GM19238 (cell line): ENCODE results near the gene AHCYL2.
"Not testable (repeated sequence)": the region's sequence is repeated elsewhere in the genome, so short reads cannot be mapped to it uniquely, and the experiment has no call there.

Experiments
- DNase-seq: peaks from one replicate; pipeline ENCODE4 v3.0.0; 2011; ENCODE audit warnings: low spot score; ENCODE audit not compliant: insufficient read length

Gene AHCYL2

DNA sequence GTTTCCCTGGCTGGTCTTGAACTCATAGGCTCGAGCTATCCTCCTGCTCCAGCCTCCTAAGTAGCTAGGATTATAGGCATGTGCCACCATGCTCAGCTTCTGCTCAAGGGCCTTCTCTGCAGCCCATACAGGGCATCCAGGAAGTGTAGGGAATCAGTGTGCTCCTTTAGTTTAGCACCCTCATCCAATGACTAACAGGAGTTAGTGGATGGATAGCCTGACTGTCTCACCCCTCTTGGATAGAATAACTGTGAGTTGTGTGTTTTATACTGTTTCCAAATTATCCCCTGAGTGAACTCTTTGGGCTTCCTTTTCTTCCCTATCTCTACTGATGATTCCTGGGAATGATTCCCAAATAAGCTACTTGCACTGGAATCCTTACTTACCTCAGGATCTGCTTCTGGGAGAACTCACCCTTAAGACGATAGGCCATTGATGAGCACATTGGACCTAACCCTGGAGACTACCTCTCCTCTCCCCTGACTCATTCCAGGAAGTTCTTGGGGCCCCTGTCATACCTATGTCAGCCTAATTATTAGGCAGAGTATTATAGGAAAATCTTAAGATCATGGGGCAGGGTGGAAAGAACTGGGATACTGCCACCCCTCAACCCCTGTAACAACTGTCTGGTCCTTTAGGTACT, 227.9 kb downstream of the AHCYL2 start:
- no peak for DNase-seq

DNA sequence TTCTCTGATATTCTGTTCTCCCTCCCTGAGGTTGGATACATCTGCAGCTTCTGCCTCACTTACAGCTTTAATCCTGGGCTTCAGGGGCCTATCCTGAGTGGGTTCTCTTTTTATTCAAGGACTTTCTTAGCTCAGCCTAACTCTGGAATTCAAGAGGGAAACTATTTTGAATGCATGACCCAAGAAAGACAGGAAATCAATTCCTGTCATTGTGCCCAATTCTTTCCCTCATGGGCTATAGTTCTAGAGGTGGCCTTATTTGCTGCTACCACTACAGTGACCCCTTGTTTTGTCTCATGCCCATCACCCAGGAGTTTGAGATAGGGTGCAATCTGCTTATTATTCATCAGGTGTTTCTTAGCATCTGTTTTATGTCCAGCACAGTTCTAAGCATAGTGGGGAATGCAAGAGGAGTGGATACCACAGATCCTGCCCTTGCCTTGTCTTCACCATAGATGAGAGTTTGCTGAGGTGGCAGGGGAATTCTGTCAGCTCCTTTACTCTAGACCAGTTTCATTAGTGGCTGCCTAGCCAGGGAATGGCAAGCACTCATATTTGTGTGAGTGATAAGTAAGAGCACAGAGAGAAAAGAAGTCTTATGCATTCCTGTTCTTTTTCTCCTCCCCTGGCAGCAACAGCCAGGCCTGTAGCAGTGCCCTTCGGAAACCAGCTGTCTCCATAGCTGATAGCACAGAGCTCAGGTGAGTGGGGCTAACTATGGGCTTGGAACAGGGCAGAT, 228.8 kb downstream of the AHCYL2 start:
- DNase-seq: no peak

DNA sequence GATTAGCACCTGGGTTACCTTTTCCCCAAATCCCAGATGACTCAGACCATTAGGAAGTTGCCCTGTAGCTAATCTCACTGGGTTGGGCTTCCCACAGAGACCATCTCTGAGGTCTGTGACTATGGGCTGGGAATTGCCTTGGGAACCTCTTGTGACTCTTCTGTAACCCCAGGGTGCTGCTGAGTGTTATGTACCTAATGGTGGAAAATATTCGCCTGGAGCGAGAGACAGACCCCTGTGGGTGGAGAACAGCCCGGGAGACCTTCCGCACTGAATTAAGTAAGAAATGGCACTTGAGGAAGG, 229.4 kb downstream of the AHCYL2 start:
- no peak for DNase-seq

DNA sequence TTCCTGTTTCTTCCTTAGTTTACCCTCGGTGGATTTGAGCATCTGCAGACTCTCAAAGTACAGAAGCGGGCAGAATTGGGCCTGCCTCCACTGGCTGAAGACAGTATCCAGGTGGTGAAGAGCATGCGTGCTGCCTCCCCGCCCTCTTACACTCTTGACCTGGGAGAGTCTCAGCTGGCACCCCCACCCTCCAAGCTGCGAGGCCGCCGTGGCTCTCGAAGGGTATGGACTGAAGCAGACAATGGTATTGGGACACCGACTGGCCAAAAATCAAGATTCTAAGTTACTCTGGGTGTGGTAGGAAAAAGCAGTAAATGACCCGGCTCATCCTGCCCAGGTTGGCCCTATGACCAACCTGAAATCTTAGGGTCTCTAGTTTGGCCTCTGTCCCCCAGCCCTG, 231.6 kb downstream of the AHCYL2 start:
- DNase-seq: no peak

DNA sequence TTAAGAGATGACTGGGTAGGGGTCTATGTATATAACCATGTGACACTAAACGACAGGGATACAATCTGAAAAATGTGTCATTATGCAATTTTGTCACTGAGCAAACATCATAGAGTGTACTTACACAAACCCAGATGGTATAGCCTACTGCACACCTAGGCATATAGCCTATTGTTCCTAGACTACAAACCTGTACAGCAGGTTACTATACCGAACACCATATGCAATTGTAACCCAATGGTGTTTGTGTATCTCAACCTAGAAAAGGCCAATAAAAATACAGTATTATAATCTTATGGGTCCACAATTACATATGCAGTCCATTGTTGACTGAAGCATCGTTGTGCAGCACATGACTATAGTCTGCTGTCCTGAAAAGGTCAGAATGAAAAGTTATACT, 232.3 kb downstream of the AHCYL2 start:
- no peak for DNase-seq

DNA sequence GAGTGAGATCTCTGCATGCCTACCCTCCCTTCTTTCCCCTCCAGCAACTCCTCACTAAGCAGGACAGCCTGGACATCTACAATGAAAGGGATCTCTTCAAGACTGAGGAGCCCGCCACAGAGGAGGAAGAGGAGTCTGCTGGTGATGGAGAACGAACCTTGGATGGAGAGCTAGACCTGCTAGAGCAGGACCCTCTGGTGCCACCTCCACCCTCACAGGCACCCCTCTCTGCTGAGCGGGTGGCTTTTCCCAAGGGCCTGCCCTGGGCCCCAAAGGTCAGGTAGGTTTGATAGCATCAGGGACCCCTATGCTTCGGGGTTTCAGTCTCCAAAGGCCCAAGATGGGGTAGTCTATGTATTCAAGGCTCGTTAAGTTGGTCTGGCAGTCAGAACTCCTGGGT, 233.3 kb downstream of the AHCYL2 start:
- DNase-seq: no peak

DNA sequence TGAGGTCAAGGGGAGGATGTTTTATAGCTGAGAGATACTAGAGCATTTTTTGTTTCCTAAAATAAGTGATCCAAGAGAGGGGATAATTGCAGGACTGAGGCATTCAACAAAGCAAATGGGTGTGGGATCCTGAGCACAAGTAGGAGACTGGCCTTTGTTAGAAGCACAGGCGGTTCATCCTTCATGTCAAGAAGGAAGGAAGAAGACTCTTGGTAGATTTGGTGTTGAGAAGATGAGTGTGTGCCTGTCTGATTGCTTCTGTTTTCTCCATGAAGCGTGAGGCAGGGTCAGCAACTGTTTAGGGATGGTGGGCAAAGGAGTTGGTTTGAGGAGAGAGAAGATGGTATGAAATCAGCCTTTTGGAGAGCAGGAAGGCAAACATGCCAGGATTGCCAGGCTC, 237.0 kb downstream of the AHCYL2 start:
- DNase-seq: no peak

DNA sequence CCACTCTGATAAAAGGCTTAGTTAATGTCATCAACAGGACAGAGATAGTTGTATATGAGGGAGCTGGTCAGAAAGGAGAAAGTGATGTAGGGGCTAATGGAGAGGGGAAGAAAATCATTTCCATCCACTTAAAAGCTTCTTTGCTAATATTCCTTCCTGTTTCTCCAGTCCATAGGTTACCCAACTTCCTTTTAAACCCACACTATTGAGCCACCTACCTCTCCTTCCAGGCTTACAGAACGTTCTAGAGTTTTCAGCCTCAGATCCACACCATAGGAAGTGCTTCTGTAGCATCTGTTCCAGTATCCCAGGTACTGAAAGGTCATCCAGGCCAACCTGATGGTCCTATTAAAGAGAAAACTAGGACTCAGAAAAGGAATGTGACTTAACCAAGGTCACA, 237.6 kb downstream of the AHCYL2 start:
- no peak for DNase-seq

DNA sequence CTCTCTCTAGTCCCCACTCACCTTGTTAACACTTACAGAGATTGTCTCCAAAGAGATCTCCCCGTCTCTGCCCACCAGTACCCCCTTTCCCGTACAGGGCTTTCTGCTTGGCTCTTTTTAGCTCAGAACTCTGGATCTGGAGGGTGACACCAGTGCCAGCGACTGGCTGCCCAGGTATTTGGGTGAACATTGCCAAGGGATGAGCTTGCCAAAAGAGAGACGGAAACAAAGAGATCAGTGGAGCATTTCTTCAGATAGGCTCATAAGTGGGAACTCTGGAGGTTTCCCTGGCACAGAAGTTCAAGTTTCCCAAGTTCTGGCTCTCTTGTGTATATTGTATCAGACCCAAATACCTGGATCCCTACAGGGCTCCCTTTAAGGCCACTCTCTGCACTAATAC, 239.4 kb downstream of the AHCYL2 start:
- DNase-seq: no peak

DNA sequence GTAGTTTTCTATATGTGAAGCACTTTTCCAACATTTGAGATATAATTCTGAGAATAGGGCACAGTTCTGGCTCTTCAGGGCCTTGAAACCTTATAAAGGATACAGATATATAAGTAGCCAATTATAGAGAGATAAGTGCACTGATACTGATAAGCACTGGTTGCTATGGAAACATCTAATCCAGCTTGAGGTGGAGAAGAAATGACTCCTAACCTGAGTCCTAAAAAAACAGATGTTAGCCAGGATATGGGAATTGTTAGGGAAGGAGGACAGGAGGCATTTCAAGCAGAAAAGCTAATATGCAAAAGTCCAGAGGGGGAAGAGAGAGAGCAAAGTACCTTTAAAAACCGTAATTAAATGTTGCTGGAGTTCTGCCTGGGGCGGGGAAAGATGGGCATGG, 240.2 kb downstream of the AHCYL2 start:
- no peak for DNase-seq

DNA sequence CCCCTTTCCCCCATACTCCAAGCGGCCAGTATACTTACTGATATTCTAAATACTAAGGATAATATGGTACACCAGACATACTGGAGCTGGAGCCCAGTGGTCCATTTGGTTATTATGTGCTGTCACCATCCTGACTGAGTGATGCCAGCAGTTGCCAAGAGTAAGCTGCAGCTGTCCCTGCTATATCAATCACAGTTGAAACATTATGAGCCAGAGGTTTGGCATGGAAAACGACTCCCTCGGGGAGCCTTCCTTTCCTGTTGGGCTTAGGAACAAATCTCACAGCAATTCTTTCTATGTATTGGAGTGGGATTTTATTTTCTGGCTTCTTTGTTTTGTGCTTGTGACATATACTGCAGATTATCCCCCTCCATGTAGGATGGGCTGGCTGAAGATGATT, 242.0 kb downstream of the AHCYL2 start:
- no peak for DNase-seq

DNA sequence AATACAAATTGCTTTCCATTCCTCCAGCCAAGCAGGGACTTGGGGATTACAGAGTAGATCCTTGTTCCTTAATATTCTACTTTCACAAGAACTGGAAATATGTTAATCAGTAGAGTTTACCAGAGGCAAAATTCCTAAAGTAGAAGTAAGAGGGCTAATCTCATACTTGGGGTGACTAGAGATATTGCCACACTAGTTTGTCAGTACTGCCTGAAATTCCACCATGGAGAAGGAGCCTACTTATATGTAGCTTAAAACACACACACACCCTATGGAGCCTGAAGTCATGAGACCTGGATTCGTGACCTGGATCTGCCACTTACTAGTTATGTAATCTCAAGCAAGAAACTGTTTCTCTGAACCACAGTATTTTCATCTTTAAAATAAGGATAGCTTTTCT, 243.3 kb downstream of the AHCYL2 start:
- no peak for DNase-seq

DNA sequence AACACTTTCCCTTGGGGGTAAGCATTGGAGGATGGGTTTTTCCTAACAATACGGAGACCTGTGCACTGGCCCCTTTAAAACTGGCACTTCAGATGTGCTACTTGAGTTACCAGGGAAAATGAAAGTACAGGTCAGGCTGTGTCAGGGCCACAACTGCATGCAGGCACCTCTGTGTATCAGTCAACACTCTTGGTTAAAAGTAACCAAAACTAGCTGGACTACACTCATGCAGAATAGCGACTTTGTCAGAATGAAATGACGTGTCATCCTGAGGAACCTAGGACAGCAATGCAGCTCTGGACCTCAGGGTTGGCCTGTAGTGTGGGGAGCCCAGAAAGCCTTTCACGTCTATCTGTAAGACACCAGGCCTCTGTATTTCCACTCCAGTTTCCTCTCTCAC, 243.7 kb downstream of the AHCYL2 start:
- peak; percentile 14 for DNase-seq

DNA sequence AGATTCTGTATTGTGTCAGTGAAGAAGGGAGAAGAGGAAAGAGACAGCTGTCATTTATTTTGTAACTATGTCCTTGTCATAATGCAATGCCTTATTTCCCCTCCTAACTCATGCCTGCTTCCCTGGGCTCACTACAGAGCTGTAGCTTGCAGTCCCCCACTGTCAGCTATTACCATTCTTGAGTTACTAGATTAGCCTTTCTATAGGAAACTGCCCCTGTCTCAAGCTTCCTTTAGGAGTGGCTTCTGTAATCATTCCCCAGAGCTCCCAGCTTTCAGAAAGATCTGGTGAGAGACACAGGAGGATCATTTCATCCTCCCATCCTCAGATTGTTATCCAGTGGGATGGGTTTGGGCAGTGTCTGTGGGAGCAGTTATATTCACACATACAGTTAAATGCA, 245.1 kb downstream of the AHCYL2 start:
- no peak for DNase-seq

DNA sequence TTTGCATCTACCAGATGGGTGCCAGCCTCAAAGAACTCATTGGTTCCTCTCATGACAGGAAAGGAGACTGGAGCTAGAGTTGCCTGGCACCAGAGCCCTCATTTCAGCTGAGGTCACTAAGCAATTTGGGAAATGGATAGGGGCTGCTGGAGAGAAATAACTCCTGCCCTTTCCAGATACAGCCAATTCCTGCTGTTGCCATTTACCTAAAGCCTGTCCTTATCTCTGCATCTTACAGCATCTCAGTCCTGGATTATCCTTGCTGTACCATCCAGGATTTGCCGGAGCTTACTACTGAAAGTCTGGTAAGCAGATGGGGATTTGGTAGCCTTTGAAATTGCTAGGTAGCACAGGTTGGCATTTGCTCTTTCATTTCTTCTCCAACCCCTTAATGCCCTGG, 245.6 kb downstream of the AHCYL2 start:
- DNase-seq: no peak

DNA sequence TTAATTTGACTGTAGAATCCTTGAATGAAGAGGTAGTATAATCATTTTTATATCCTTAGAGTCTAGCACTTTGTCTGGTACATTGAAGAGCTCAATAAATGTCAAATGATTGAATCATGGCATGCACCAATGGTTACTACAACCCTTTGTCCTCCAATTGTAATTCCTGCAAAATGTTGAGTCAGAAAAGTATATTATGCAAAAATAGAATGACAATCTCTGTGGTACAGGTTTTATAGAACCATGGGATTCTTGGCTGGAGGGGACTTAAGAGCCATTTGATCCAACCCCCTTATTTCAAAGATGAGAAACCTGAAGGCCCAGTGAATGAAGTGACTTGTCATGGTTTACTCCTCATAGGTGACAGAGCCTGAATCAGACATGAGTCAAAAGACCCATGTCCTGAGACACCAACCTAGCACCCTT, 246.6 kb downstream of the AHCYL2 start:
- no peak for DNase-seq

DNA sequence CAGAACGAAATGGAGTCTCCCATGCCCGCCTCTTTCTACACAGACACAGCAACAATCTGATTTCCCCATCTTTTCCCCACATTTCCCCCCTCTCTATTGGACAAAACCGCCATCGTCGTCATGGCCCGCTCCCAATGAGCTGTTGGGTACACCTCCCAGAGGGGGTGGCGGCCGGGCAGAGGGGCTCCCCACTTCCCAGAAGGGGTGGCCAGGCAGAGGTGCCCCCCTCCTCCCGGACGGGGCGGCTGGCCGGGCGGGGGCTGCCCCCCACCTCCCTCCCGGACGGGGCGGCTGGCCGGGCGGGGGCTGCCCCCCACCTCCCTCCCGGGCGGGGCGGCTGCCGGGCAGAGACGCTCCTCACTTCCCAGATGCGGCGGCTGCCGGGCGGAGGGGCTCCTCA, 251.1 kb downstream of the AHCYL2 start:
- DNase-seq: not testable (repeated sequence)

DNA sequence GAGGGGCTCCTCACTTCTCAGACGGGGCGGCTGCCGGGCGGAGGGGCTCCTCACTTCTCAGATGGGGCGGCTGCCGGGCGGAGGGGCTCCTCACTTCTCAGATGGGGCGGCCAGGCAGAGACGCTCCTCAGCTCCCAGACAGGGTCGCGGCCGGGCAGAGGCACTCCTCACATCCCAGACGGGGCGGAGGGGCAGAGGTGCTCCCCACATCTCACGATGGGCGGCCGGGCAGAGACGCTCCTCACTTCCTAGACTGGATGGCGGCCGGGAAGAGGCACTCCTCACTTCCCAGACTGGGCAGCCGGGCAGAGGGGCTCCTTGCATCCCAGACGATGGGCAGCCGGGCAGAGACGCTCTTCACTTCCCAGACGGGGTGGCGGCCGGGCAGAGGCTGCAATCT, 251.6 kb downstream of the AHCYL2 start:
- DNase-seq: not testable (repeated sequence)
